ENCODE data around the gene C10orf67. TPM values are rescaled to one million over a fixed set of nuclear protein-coding genes. Genes with fewer than 3 reads are reported as not detected.
"Not testable (repeated sequence)": the region's sequence is repeated elsewhere in the genome, so short reads cannot be mapped to it uniquely, and the experiment has no call there.

C10orf67 gene
- total RNA-seq, 1 experiment from 2014 or later = not detected

DNA sequence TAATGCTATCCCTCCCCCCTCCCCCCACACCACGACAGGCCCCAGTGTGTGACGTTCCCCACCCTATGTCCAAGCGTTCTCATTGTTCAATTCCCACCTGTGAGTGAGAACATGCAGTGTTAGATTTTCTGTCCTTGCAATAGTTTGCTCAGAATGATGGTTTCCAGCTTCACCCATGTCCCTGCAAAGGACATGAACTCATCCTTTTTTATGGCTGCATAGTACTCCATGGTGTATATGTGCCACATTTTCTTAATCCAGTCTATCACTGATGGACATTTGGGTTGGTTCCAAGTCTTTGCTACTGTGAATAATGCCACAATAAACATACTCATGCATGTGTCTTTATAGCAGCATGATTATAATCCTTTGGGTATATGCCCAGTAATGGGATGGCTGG is 42.9 kb upstream of the C10orf67 start:
- H3K23me2 ChIP-seq (ENCODE audit: insufficient read length, low read depth, low read length, poor library complexity, severe bottlenecking); H3K79me2 ChIP-seq (ENCODE audit: insufficient read depth, low read length); H2BK15ac ChIP-seq (ENCODE audit: low read depth, low read length); H3K4me1 ChIP-seq (ENCODE audit: insufficient read depth, low read length); H3K56ac ChIP-seq (ENCODE audit: insufficient read length, low read depth, low read length); H3K4ac ChIP-seq (ENCODE audit: low read depth, low read length); H4K20me1 ChIP-seq (ENCODE audit: control insufficient read depth, insufficient read depth, insufficient read length); H3K18ac ChIP-seq (ENCODE audit: insufficient read length, low read depth, low read length); H3T11ph ChIP-seq (ENCODE audit: low read length); H4K5ac ChIP-seq (ENCODE audit: insufficient read length, low read depth, low read length); H3K9ac ChIP-seq (ENCODE audit: extremely low read depth, insufficient read length, low read length); H2BK12ac ChIP-seq (ENCODE audit: insufficient read length, low read depth, low read length); H3K27ac ChIP-seq (ENCODE audit: insufficient read length, low read depth, low read length); H2BK120ac ChIP-seq (ENCODE audit: low read depth, low read length, poor library complexity, severe bottlenecking); H3K79me1 ChIP-seq (ENCODE audit: insufficient read depth, low read depth, low read length, poor library complexity, severe bottlenecking); H4K91ac ChIP-seq (ENCODE audit: insufficient read length, low read depth, low read length); H3K9me3 ChIP-seq (ENCODE audit: control insufficient read depth, low read depth, low read length); H3K23ac ChIP-seq (ENCODE audit: insufficient read length, low read depth, low read length); H2AFZ ChIP-seq (ENCODE audit: low read length); H2BK20ac ChIP-seq (ENCODE audit: low read depth, low read length, poor library complexity, severe bottlenecking); H3K9me3 Mint-ChIP-seq; H2BK5ac ChIP-seq (ENCODE audit: insufficient read length, low read length); H3K4me1 Mint-ChIP-seq; H3K36me3 Mint-ChIP-seq (ENCODE audit: insufficient read depth in 1 of 3, low read depth in 3 of 3); DNase-seq; H3K14ac ChIP-seq (ENCODE audit: insufficient read depth, low read length); H3K4me2 ChIP-seq (ENCODE audit: insufficient read depth, insufficient read length, low read length); H3K27ac Mint-ChIP-seq; H2AK5ac ChIP-seq (ENCODE audit: insufficient read length, low read length); H4K8ac ChIP-seq (replicated peaks; ENCODE audit: insufficient read length, low read depth, low read length); H3K4me3 Mint-ChIP-seq; H3K27me3 ChIP-seq (ENCODE audit: insufficient read depth, low read length); H3K27me3 Mint-ChIP-seq (ENCODE audit: low read depth): not testable (repeated sequence)
- no CpG with 5 or more reads among the region's 3 CpGs for WGBS (ENCODE audit: extremely low coverage, insufficient read length, low lambda C conversion rate)

Measured in H9 (cell line).